Stomach (tissue), 9 donors: ENCODE results near the gene ZNF451. TPM values are rescaled to one million over a fixed set of nuclear protein-coding genes. Genes with fewer than 3 reads are reported as not detected.

Experiments
- DNase-seq, 2 donors: peaks; one replicate each; pipeline versions ENCODE4 v3.0.0 to v3.0.0-alpha.2; 2013 to 2019
- H3K27ac ChIP-seq, 5 donors: fragments of 200-600 bp in 4 of 5; sonication (generic) in 4 of 5; one replicate each; pipeline ENCODE4 v1.5.1; 2013 to 2019; ENCODE audit warnings: mild to moderate bottlenecking in 1 of 5, moderate library complexity in 1 of 5
- H3K27me3 ChIP-seq, 3 donors: fragments of 200-600 bp; sonication (generic); one replicate each; pipeline ENCODE4 v1.5.1; 2017 to 2019; ENCODE audit warnings: mixed run types in 1 of 3
- H3K36me3 ChIP-seq, 4 donors: fragments of 200-600 bp; sonication (generic); 1 replicate in 3 of 4; 2 replicates in 1 of 4; pipeline ENCODE4 v1.5.1; 2016 to 2019
- H3K4me1 ChIP-seq, 4 donors: fragments of 200-600 bp; sonication (generic); one replicate each; pipeline ENCODE4 v1.5.1; 2016 to 2019
- H3K4me3 ChIP-seq, 4 donors: fragments of 200-600 bp; sonication (generic) in 3 of 4; one replicate each; pipeline ENCODE4 v1.5.1; 2016 to 2019; ENCODE audit warnings: mild to moderate bottlenecking in 1 of 4
- H3K9me3 ChIP-seq, 4 donors: fragments of 200-600 bp; sonication (generic); one replicate each; pipeline ENCODE4 v1.5.1; 2016 to 2019
- CTCF ChIP-seq, 7 experiments: fragments of 450-650 bp in 4 of 7; fragments of 200-600 bp in 3 of 7; sonication (generic) in 3 of 7; IDR thresholded peaks; one replicate each; pipeline ENCODE4 v1.5.1; 2016 to 2019; ENCODE audit warnings: antibody characterized with exemption in 7 of 7, control low read depth in 2 of 7, mild to moderate bottlenecking in 1 of 7
- EP300 ChIP-seq: sonication (generic); formaldehyde crosslinking; IDR thresholded peaks from one replicate; pipeline ENCODE4 v1.6.1; 2017; ENCODE audit warnings: antibody characterized with exemption
- POLR2A ChIP-seq, 4 donors: fragments of 450-650 bp; IDR thresholded peaks; one replicate each; pipeline ENCODE4 v1.6.1; 2016; ENCODE audit warnings: antibody characterized with exemption in 4 of 4, control low read depth in 2 of 4, mild to moderate bottlenecking in 1 of 4, moderate library complexity in 1 of 4
- POLR2AphosphoS5 ChIP-seq, 3 donors: sonication (generic); formaldehyde crosslinking; IDR thresholded peaks; one replicate each; pipeline ENCODE4 v1.6.1; 2016; ENCODE audit warnings: antibody characterized with exemption in 3 of 3
- WGBS, 5 donors: extraction: QIAGEN DNeasy Blood & Tissue Kit in 3 of 5; methylation state at CpG; one replicate each; pipeline versions ENCODE4 v1.1.5 to v1.1.7; 2013 to 2018; 5-methylcytosine and 5-hydroxymethylcytosine counted together
- intact Hi-C: fragments of 100-400 bp; cut with DNase I; formaldehyde crosslinking; loops from one replicate; pipeline ENCODE4 v1.15.1; 2023; ENCODE audit warnings: low total_unique reads
- polyA plus RNA-seq, 3 donors: library from polyadenylated mRNA; stranded (reverse); fragments of 200-250 nt; gene quantifications; one replicate each; pipeline ENCODE4 v1.2.3, GENCODE V29; 2013
- total RNA-seq, 5 donors: library from RNA; depleted of rRNA; stranded (reverse); fragments of >200 nt; gene quantifications; one replicate each; pipeline versions ENCODE4 v1.1.0 to v1.2.3, GENCODE V29; 2014 to 2016
- donor health status: healthy with polysubstance abuse.
- donor health status: Bipolar disorder and iron deficiency.
- donor health status: healthy.

Gene ZNF451
- total and polyA plus RNA-seq, 8 donors: 6.0 to 402 (median 35.1) TPM

- Histone ChIP-seq H3K27ac (no peak overlapping the region), H3K4me1 (peaks cover 15 to 69% (median 34%) of the 10 kb centered on the region in 4 donors), H3K36me3 (peaks cover 8 to 33% (median 19%) of the 10 kb centered on the region in 4 donors), H3K9me3 (no peaks in the 10 kb centered on the region), H3K4me3 (no peak overlapping the region), H3K27me3 (no peaks in the 10 kb centered on the region)
- no peak for TF ChIP-seq CTCF (IDR thresholded peaks at IDR 0.05)
- TF ChIP-seq POLR2A (IDR thresholded peaks at IDR 0.05): no peak
- no peak for TF ChIP-seq POLR2AphosphoS5 (IDR thresholded peaks at IDR 0.05)
- TF ChIP-seq EP300: no peak
- DNase-seq: no peak
- intact Hi-C loops: no loop called here
- WGBS, 5 donors: 97 to 100% (median 98%) methylated on average over 1 of the region's 1 CpG
These were observed 4.7 kb downstream of the ZNF451 start for GRCh38 chr6:57094689-57095088.

GRCh38 chr6:57097596-57097995, 7.6 kb downstream of the ZNF451 start:
- Histone ChIP-seq H3K9me3 (no peaks in the 10 kb centered on the region), H3K27ac (no peak overlapping the region), H3K4me3 (no peak overlapping the region), H3K36me3 (peaks cover 34 to 55% (median 48%) of the 10 kb centered on the region in 4 donors), H3K27me3 (no peaks in the 10 kb centered on the region), H3K4me1 (peaks cover 1 to 56% (median 21%) of the 10 kb centered on the region in 4 donors)
- TF ChIP-seq POLR2AphosphoS5 (IDR thresholded peaks at IDR 0.05) (no peak), POLR2A (IDR thresholded peaks at IDR 0.05) (no peak), EP300 (no peak), CTCF (IDR thresholded peaks at IDR 0.05) (no peak)
- DNase-seq: no peak
- intact Hi-C loops: no loop called here
- 76 to 90% (median 80%) methylated on average over 1 of the region's 1 CpG for WGBS, 5 donors

GRCh38 chr6:57102976-57103375, 13.0 kb downstream of the ZNF451 start:
- H3K36me3 ChIP-seq: peaks cover 34 to 67% (median 60%) of the 10 kb centered on the region in 4 donors
- TF ChIP-seq POLR2AphosphoS5 (IDR thresholded peaks at IDR 0.05) (no peak), EP300 (no peak), CTCF (IDR thresholded peaks at IDR 0.05) (no peak), POLR2A (IDR thresholded peaks at IDR 0.05) (no peak)
- no peak overlapping the region for H3K4me3 ChIP-seq
- H3K9me3 ChIP-seq: no peaks in the 10 kb centered on the region
- peaks cover 0 to 14% (median 5%) of the 10 kb centered on the region in 4 donors for H3K4me1 ChIP-seq
- intact Hi-C loops: no loop called here
- H3K27ac ChIP-seq: no peak overlapping the region
- no peak for DNase-seq
- H3K27me3 ChIP-seq: no peaks in the 10 kb centered on the region
- 92 to 99% (median 96%) methylated on average over 3 of the region's 3 CpGs for WGBS, 5 donors

GRCh38 chr6:57104336-57104735, 14.3 kb downstream of the ZNF451 start:
- Histone ChIP-seq H3K9me3 (no peaks in the 10 kb centered on the region), H3K4me3 (no peak overlapping the region), H3K27me3 (no peaks in the 10 kb centered on the region), H3K4me1 (peaks cover 0 to 19% (median 4%) of the 10 kb centered on the region in 4 donors), H3K36me3 (peaks cover 29 to 54% (median 47%) of the 10 kb centered on the region in 4 donors), H3K27ac (no peak overlapping the region)
- TF ChIP-seq POLR2AphosphoS5 (IDR thresholded peaks at IDR 0.05): no peak
- no peak for TF ChIP-seq CTCF (IDR thresholded peaks at IDR 0.05)
- TF ChIP-seq POLR2A (IDR thresholded peaks at IDR 0.05): no peak
- no peak for TF ChIP-seq EP300
- no peak for DNase-seq
- intact Hi-C loops: no loop called here
- 78 to 91% (median 82%) methylated on average over 5 of the region's 5 CpGs for WGBS, 5 donors
